Astrocyte (in vitro differentiated cells and primary cell): ENCODE results near the gene UBAC1. TPM values are rescaled to one million over a fixed set of nuclear protein-coding genes. Genes with fewer than 3 reads are reported as not detected.
A peak's percentile ranks its signal among the peaks of the same experiment; 100 is the strongest.
"Not testable (repeated sequence)": the region's sequence is repeated elsewhere in the genome, so short reads cannot be mapped to it uniquely, and the experiment has no call there.

Experiments
- DNase-seq: peaks from one replicate; pipeline ENCODE4 v3.0.0-alpha.2; 2010; ENCODE audit warnings: low read depth
- FAIRE-seq: peaks from 2 replicates; lab custom pipeline; 2011; peaks lifted over from hg19 to GRCh38; lab: Jason Lieb, UNC
- H2AFZ ChIP-seq: 2 replicates; pipeline ENCODE4 v1.6.0; 2012; ENCODE audit warnings: low read depth, low read length, inconsistent platforms
- H3K27ac ChIP-seq: 2 replicates; pipeline ENCODE4 v1.5.1; 2011; ENCODE audit warnings: low read depth, low read length, inconsistent platforms
- H3K27me3 ChIP-seq: 2 replicates; pipeline ENCODE4 v1.6.0; 2011; ENCODE audit warnings: low read length, inconsistent platforms; ENCODE audit not compliant: insufficient read depth
- H3K36me3 ChIP-seq: 2 replicates; pipeline ENCODE4 v1.5.1; 2011; ENCODE audit warnings: low read length, inconsistent platforms; ENCODE audit not compliant: insufficient read depth
- H3K4me1 ChIP-seq: 2 replicates; pipeline ENCODE4 v1.5.1; 2011; ENCODE audit warnings: low read length, inconsistent platforms; ENCODE audit not compliant: insufficient read depth
- H3K4me2 ChIP-seq: 2 replicates; pipeline ENCODE4 v1.6.0; 2012; ENCODE audit warnings: low read length, inconsistent platforms
- H3K4me3 ChIP-seq: 2 replicates; pipeline ENCODE4 v1.5.1; 2011; ENCODE audit warnings: low read depth, mild to moderate bottlenecking, low read length, inconsistent platforms; ENCODE audit not compliant: insufficient read depth
- H3K79me2 ChIP-seq: 2 replicates; pipeline ENCODE4 v1.6.0; 2012; ENCODE audit warnings: mild to moderate bottlenecking, low read length, inconsistent platforms; ENCODE audit not compliant: insufficient read depth
- H3K9ac ChIP-seq: 2 replicates; pipeline ENCODE4 v1.6.0; 2012; ENCODE audit warnings: mild to moderate bottlenecking, low read length, inconsistent platforms
- H3K9me3 ChIP-seq: 2 replicates; pipeline ENCODE4 v1.5.1; 2012; ENCODE audit warnings: low read depth, mild to moderate bottlenecking, low read length, inconsistent platforms; ENCODE audit not compliant: insufficient read depth
- H4K20me1 ChIP-seq: 2 replicates; pipeline ENCODE4 v1.6.0; 2012; ENCODE audit warnings: low read length, inconsistent platforms; ENCODE audit not compliant: insufficient read depth
- H3K27ac Mint-ChIP-seq: one replicate; pipeline ENCODE4 v1.8.0; 2021; ENCODE audit warnings: mild to moderate bottlenecking, mixed read lengths; ENCODE audit not compliant: unreplicated experiment
- H3K27me3 Mint-ChIP-seq: one replicate; pipeline ENCODE4 v1.8.0; 2021; ENCODE audit warnings: low read depth, mixed read lengths; ENCODE audit not compliant: unreplicated experiment
- H3K36me3 Mint-ChIP-seq: one replicate; pipeline ENCODE4 v1.8.0; 2021; ENCODE audit warnings: low read depth, mixed read lengths; ENCODE audit not compliant: unreplicated experiment
- H3K4me1 Mint-ChIP-seq: one replicate; pipeline ENCODE4 v1.8.0; 2021; ENCODE audit warnings: low read depth, mixed read lengths; ENCODE audit not compliant: unreplicated experiment
- H3K4me3 Mint-ChIP-seq: one replicate; pipeline ENCODE4 v1.8.0; 2021; ENCODE audit warnings: mild to moderate bottlenecking, moderate library complexity, mixed read lengths; ENCODE audit not compliant: unreplicated experiment
- H3K9me3 Mint-ChIP-seq: one replicate; pipeline ENCODE4 v1.8.0; 2021; ENCODE audit warnings: mild to moderate bottlenecking, mixed read lengths; ENCODE audit not compliant: unreplicated experiment
- EZH2 ChIP-seq: IDR thresholded peaks from 2 replicates; pipeline ENCODE4 v1.6.1; 2012; ENCODE audit warnings: mild to moderate bottlenecking, low read length, inconsistent platforms; ENCODE audit not compliant: insufficient read depth
- total RNA-seq: library from RNA; stranded (reverse); gene quantifications from 2 replicates; pipeline ENCODE4 v1.2.1, GENCODE V29; 2021
- TF ChIP-seq, protein P1 (sequence below): IDR thresholded peaks from 2 replicates; pipeline ENCODE4 v1.5.1; 2011; ENCODE audit warnings: low read depth, mild to moderate bottlenecking, inconsistent platforms, low read length, moderate library complexity; ENCODE audit not compliant: insufficient read depth

The UBAC1 gene
- total RNA-seq, 1 donor from 2014 or later, result 31.8 TPM

GRCh38 chr9:135968601-135969000 lies 7.4 kb upstream of the UBAC1 start:
- no peaks in the 10 kb centered on the region for H3K79me2 ChIP-seq
- no peak overlapping the region for H3K9ac ChIP-seq
- peaks cover 10% of the 10 kb centered on the region for H4K20me1 ChIP-seq
- peaks cover 31% of the 10 kb centered on the region for H3K27me3 Mint-ChIP-seq
- H3K27me3 ChIP-seq, result peaks cover 3% of the 10 kb centered on the region
- no peak overlapping the region for H3K4me3 Mint-ChIP-seq
- H3K4me3 ChIP-seq, result no peak overlapping the region
- H3K27ac ChIP-seq, result no peak overlapping the region
- H3K36me3 Mint-ChIP-seq, result no peaks in the 10 kb centered on the region
- TF ChIP-seq, protein P1, sequence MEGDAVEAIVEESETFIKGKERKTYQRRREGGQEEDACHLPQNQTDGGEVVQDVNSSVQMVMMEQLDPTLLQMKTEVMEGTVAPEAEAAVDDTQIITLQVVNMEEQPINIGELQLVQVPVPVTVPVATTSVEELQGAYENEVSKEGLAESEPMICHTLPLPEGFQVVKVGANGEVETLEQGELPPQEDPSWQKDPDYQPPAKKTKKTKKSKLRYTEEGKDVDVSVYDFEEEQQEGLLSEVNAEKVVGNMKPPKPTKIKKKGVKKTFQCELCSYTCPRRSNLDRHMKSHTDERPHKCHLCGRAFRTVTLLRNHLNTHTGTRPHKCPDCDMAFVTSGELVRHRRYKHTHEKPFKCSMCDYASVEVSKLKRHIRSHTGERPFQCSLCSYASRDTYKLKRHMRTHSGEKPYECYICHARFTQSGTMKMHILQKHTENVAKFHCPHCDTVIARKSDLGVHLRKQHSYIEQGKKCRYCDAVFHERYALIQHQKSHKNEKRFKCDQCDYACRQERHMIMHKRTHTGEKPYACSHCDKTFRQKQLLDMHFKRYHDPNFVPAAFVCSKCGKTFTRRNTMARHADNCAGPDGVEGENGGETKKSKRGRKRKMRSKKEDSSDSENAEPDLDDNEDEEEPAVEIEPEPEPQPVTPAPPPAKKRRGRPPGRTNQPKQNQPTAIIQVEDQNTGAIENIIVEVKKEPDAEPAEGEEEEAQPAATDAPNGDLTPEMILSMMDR, result no peak
- TF ChIP-seq EZH2, result no peak
- H3K27ac Mint-ChIP-seq, result no peak overlapping the region
- no peaks in the 10 kb centered on the region for H3K36me3 ChIP-seq
- no peak overlapping the region for H3K4me2 ChIP-seq
- peaks cover 8% of the 10 kb centered on the region for H3K4me1 Mint-ChIP-seq
- DNase-seq (no peak), FAIRE-seq (no peak)
- peaks cover 4% of the 10 kb centered on the region for H3K4me1 ChIP-seq
- no peaks in the 10 kb centered on the region for H3K9me3 Mint-ChIP-seq
- H2AFZ ChIP-seq, result no peak overlapping the region
- no peaks in the 10 kb centered on the region for H3K9me3 ChIP-seq

- Histone ChIP-seq H3K79me2 (no peaks in the 10 kb centered on the region), H3K4me2 (no peak overlapping the region), H3K4me3 (no peak overlapping the region), H3K9ac (no peak overlapping the region), H3K9me3 (no peaks in the 10 kb centered on the region), H2AFZ (no peak overlapping the region), H3K4me1 (peaks cover 4% of the 10 kb centered on the region), H3K36me3 (no peaks in the 10 kb centered on the region), H4K20me1 (peaks cover 10% of the 10 kb centered on the region), H3K27me3 (peaks cover 3% of the 10 kb centered on the region), H3K27ac (no peak overlapping the region)
- Mint-ChIP-seq H3K4me3 (no peak overlapping the region), H3K36me3 (no peaks in the 10 kb centered on the region), H3K9me3 (no peaks in the 10 kb centered on the region), H3K4me1 (peaks cover 8% of the 10 kb centered on the region), H3K27me3 (peaks cover 29% of the 10 kb centered on the region), H3K27ac (peak overlapping the region; percentile 14)
- DNase-seq (no peak), FAIRE-seq (no peak)
- TF ChIP-seq, protein P1, result no peak
- TF ChIP-seq EZH2, result no peak
Measured at GRCh38 chr9:135968083-135968476, 6.9 kb upstream of the UBAC1 start.

GRCh38 chr9:135966916-135967260 lies 5.7 kb upstream of the UBAC1 start:
- not testable (repeated sequence) for H3K4me2 ChIP-seq, H3K4me3 Mint-ChIP-seq, H3K9me3 Mint-ChIP-seq, H3K9me3 ChIP-seq, H4K20me1 ChIP-seq, H2AFZ ChIP-seq, H3K4me1 Mint-ChIP-seq, H3K4me3 ChIP-seq, FAIRE-seq, H3K36me3 Mint-ChIP-seq, H3K36me3 ChIP-seq, H3K27ac Mint-ChIP-seq, H3K9ac ChIP-seq, H3K27ac ChIP-seq, H3K27me3 ChIP-seq, H3K79me2 ChIP-seq, DNase-seq, H3K4me1 ChIP-seq
- H3K27me3 Mint-ChIP-seq, result peaks cover 24% of the 10 kb centered on the region
